GM18526 (cell line): ENCODE data around the gene CISH.
A peak's percentile ranks its signal among the peaks of the same experiment; 100 is the strongest.

Experiments used
- POLR2A ChIP-seq: IDR thresholded peaks from 3 replicates; pipeline ENCODE4 v1.6.1; 2011; ENCODE audit not compliant: insufficient read length; ENCODE audit errors: extremely low read depth

Gene CISH

GRCh38 chr3:50623840-50624474 lies 12.4 kb upstream of the CISH start:
- no peak for TF ChIP-seq POLR2A

- no peak for TF ChIP-seq POLR2A
Observed at GRCh38 chr3:50622881-50623280, 11.3 kb upstream of the CISH start.

- no peak for TF ChIP-seq POLR2A
Observed at GRCh38 chr3:50620820-50621219, 9.2 kb upstream of the CISH start.

- no peak for TF ChIP-seq POLR2A
Observed at GRCh38 chr3:50620420-50620819, 8.8 kb upstream of the CISH start.

- no peak for TF ChIP-seq POLR2A
Observed at GRCh38 chr3:50617911-50618481, 6.4 kb upstream of the CISH start.

- peak; percentile 34 for TF ChIP-seq POLR2A
Observed at GRCh38 chr3:50617096-50617791, 5.7 kb upstream of the CISH start, which contains the start of gene MAPKAPK3. Gene MAPKAPK3 (plus strand): TSS chr3:50617151. CDS start chr3:50617566, 415 bp downstream.

GRCh38 chr3:50616770-50617095 lies 5.2 kb upstream of the CISH start:
- TF ChIP-seq POLR2A, result no peak

GRCh38 chr3:50616003-50616769 lies 4.6 kb upstream of the CISH start:
- no peak for TF ChIP-seq POLR2A

- TF ChIP-seq POLR2A, result no peak
Observed at GRCh38 chr3:50615190-50615589, 3.6 kb upstream of the CISH start.

- TF ChIP-seq POLR2A, result no peak
Observed at GRCh38 chr3:50612970-50613846, 1.6 kb upstream of the CISH start.

- no peak for TF ChIP-seq POLR2A
Observed at GRCh38 chr3:50612234-50612882, 784 bp upstream of the CISH start.

- TF ChIP-seq POLR2A, result no peak
Observed at GRCh38 chr3:50610992-50611463, 546 bp downstream of the CISH start.

- TF ChIP-seq POLR2A, result no peak
Observed at GRCh38 chr3:50610181-50610971, 1.2 kb downstream of the CISH start.

- no peak for TF ChIP-seq POLR2A
Observed at GRCh38 chr3:50609763-50610085, 1.9 kb downstream of the CISH start.
